C4-2B (cell line): ENCODE measurements around the gene SLC25A25.

Experiments used
- H3K27ac ChIP-seq: fragments of 450-650 bp; 2 replicates; pipeline ENCODE4 v1.5.1; 2017
- ZFX ChIP-seq: fragments of 450-650 bp; IDR thresholded peaks from 2 replicates; pipeline ENCODE4 v1.6.1; 2017
- TF ChIP-seq, protein P1 (sequence below): fragments of 450-650 bp; conservative IDR thresholded peaks from 2 replicates; pipeline ENCODE4 v1.5.1; 2017; ENCODE audit warnings: mild to moderate bottlenecking

The SLC25A25 gene

DNA sequence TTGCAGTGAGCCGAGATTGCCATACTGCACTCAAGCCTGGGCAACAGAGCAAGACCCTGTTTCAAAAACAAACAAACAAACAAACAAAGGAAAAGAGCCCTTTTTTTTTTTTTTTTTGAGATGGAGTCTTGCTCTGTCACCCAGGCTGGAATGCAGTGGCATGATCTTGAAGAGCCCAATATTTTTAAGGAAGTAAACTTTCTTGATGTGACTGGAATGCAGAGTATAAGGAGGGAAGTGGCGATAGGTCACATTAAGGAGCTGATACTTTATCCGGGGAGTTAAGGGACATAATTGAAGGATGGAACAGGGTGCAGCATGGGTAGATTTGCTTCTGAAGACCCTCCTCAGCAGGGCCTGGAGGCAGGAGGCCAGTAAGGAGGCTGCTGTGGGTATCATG is 13.9 kb upstream of the SLC25A25 start:
- TF ChIP-seq, protein P1, sequence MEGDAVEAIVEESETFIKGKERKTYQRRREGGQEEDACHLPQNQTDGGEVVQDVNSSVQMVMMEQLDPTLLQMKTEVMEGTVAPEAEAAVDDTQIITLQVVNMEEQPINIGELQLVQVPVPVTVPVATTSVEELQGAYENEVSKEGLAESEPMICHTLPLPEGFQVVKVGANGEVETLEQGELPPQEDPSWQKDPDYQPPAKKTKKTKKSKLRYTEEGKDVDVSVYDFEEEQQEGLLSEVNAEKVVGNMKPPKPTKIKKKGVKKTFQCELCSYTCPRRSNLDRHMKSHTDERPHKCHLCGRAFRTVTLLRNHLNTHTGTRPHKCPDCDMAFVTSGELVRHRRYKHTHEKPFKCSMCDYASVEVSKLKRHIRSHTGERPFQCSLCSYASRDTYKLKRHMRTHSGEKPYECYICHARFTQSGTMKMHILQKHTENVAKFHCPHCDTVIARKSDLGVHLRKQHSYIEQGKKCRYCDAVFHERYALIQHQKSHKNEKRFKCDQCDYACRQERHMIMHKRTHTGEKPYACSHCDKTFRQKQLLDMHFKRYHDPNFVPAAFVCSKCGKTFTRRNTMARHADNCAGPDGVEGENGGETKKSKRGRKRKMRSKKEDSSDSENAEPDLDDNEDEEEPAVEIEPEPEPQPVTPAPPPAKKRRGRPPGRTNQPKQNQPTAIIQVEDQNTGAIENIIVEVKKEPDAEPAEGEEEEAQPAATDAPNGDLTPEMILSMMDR, result no peak
- no peak for TF ChIP-seq ZFX
- no peak overlapping the region for H3K27ac ChIP-seq

DNA sequence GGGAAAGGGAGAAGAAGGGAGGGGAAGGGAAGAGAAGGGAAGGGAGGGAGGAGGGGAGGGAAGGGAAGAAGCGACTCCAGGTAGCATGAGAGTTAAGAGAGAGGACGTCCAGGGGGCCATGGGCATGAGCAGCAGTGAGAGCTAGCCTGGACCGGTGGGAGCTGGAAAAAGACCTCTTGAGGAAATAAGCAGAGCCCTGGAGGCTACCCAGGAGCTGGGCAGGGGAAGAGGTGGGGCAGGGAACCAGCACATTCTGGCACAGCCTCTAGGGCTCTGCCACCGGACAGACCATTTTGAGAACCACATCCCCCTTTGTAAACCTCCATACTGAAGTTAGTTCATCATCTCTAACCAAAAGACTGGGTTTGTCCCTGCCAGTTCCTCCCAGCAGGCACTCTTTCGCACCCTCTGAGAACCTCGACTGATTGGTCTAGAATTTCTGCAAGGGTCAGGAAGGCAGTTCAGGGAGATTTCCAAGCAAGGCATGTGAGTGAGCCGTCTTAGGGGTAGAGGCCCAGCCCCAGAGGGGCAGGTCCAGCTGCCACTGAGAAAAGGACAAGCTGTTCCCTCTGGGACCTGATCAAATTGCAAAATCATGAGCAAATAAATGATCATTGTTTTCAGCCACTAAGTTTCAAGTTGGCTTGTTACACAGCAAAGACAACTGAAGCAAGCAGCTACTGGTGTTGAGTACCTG is 12.5 kb upstream of the SLC25A25 start:
- peak overlapping the region; percentile 71 for H3K27ac ChIP-seq
- TF ChIP-seq, protein P1, result no peak
- no peak for TF ChIP-seq ZFX

DNA sequence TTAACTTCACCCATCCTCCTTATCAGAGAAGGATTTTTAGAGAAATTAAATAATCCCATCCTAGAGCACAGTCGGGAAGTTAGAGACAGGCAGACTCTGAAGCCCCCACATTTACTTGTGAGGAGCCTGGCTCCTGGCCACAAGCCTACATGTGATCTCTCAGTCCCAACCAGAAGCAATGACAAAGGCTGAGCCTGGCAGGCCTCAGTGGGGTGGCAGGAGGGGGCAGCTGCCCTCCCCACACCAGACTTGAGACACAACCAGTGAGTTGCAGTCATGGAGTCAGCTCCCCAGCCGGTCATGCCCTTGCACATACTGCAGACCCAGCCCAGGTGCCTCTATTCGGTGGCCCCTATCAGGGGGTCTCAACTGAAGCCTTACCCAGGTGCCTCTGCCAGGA is 11.9 kb upstream of the SLC25A25 start:
- TF ChIP-seq, protein P1, result no peak
- no peak for TF ChIP-seq ZFX
- H3K27ac ChIP-seq, result peak overlapping the region; percentile 71

DNA sequence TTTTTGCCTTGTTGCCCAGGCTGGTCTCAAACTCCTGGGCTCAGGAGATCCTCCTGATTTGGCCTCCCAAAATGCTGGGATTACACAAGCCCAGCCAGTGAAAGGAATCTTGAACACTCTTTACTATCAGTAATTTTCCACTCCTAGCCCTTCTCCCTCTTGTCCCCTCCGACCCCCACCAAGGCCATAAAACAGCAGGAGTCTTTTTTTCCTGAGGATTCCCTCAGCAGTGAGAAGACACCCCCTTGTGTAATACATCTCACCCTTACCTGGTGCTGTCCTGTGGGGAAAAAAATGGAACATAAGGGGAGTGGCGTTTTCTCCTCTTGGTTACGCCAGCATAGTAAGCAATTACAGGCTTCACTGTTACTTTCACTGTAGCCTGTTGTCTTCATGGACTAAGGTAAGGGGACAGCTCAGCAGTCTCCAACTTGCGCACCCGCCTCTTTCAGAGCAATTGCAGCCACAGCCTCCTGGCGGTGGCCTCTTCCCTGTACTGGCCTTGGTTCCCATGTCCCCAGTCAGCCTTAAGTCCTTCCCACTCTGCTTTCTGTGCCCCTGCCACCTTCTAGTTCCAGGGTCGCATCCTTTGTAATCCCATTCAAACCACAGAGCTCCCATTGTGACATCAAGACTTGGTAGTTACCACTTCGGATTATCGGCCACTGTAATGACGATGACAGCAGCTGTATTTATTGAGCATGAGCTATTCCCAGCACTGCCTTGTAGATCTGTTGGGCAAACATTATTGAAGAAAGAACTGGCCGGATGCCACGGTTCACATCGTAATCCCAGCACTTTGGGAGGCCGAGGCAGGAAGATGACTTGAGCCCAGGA is 10.9 kb upstream of the SLC25A25 start:
- peak overlapping the region; percentile 71 for H3K27ac ChIP-seq
- TF ChIP-seq ZFX, result no peak
- TF ChIP-seq, protein P1, result no peak

DNA sequence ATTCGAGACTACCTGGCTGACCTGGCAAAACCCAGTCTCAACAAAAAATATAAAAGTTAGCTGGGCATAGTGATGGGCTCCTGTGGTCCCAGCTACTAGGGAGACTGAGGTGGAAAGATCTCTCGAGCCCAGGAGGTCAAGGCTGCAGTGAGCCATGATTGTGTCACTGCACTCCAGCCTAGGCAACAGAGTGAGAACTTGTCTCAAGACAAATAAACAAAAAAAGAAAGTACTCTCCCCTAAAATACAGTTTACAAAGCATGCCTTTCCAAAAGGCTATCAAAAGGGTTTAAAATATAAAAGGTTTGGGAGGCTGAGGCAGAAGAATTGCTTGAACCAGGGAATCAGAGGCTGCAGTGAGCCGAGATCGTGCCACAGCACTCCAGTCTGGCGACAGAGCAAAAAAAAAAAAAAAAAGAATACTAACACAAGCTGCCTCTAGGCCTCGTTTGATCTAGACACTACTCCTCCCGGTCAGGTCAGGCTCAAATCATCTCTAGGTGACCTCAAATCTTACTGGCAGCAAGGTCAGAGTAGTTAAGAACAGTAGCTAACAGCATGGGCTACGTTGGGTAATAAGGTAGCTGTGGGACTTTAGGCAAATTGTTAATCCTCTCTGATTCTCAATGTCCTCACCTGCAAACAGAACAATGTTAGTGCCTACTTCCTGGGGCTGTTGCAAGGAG is 10.2 kb upstream of the SLC25A25 start:
- H3K27ac ChIP-seq, result peak overlapping the region; percentile 71
- TF ChIP-seq ZFX, result no peak
- TF ChIP-seq, protein P1, result no peak

DNA sequence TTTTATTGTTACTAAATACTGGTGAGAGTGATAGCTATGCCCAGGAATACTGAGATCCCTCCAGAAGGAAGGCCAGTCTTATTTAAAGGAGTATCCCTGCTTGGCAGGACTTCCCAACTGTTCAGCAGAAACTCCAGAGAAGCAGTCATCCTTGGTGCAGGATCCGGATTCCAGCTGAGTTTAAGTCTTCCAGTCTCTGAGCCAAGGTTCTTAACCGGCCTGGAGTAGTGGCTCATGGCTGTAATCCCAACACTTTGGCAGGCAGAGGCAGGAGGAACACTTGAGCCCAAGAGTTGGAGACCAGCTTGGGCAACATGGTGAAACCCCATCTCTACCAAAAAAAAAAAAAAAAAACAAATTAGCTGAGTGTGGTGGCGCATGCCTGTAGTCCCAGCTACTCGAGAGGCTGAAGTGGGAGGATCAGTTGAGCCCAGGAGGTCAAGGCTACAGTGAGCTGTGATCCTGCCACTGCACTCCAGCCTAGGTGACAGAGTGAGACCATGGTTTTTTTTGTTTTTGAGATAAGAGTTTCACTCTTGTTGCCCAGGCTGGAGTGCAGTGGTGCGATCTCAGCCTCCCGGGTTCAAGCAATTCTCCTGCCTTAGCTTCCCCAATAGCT is 8.6 kb upstream of the SLC25A25 start:
- TF ChIP-seq, protein P1, result no peak
- no peak for TF ChIP-seq ZFX
- no peak overlapping the region for H3K27ac ChIP-seq
